ENCODE data around the gene F13A1.

Gene F13A1

DNA sequence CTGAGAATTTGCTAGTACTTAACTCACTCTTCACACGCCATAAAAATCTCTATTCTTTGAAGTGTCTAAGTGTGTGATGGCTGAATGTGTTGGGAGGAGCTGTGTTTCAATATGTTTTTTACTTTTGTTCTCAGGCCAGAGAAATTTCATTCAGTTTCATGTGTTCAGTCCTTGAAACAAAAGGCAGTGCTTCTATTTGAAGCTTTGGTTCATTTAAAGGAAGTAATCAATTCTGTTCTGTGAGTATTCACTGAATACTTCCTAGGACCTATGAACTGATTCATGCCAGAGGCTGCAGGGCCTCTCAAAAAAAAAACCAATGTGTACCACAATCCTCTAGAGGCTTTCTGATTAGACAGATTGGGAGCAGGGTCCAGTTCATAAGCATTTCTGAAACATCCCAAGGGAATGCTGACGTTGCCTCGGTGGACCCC lies 12.4 kb upstream of the F13A1 start:
- TF ChIP-seq, protein P1, sequence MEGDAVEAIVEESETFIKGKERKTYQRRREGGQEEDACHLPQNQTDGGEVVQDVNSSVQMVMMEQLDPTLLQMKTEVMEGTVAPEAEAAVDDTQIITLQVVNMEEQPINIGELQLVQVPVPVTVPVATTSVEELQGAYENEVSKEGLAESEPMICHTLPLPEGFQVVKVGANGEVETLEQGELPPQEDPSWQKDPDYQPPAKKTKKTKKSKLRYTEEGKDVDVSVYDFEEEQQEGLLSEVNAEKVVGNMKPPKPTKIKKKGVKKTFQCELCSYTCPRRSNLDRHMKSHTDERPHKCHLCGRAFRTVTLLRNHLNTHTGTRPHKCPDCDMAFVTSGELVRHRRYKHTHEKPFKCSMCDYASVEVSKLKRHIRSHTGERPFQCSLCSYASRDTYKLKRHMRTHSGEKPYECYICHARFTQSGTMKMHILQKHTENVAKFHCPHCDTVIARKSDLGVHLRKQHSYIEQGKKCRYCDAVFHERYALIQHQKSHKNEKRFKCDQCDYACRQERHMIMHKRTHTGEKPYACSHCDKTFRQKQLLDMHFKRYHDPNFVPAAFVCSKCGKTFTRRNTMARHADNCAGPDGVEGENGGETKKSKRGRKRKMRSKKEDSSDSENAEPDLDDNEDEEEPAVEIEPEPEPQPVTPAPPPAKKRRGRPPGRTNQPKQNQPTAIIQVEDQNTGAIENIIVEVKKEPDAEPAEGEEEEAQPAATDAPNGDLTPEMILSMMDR (IDR thresholded peaks at IDR 0.05; ENCODE audit: insufficient read depth, low read length, poor library complexity, severe bottlenecking): no peak
- H4K20me1 ChIP-seq (ENCODE audit: low read depth, low read length): no peaks in the 10 kb centered on the region
- peaks cover 31% of the 10 kb centered on the region for H3F3A ChIP-seq (ENCODE audit: insufficient read depth)
- H3K9me3 ChIP-seq (ENCODE audit: insufficient read depth, low read length): no peaks in the 10 kb centered on the region
- H3K36me3 ChIP-seq (ENCODE audit: low read length): no peaks in the 10 kb centered on the region
- H3K9me2 ChIP-seq (replicated peaks; ENCODE audit: insufficient read depth, low read length): no peaks in the 10 kb centered on the region
- no peak overlapping the region for H3K4me3 ChIP-seq (ENCODE audit: insufficient read depth, low read length, poor library complexity, severe bottlenecking)
- peak overlapping the region; percentile 89 for H3K27ac ChIP-seq (ENCODE audit: low read depth, low read length)
- peak overlapping the region; percentile 53 for H3K4me2 ChIP-seq (ENCODE audit: low read depth, low read length, poor library complexity, severe bottlenecking)
- no peaks in the 10 kb centered on the region for H3K27me3 ChIP-seq (ENCODE audit: low read length)
- H3K79me2 ChIP-seq (ENCODE audit: insufficient read depth, low read length): no peaks in the 10 kb centered on the region
- H2AFZ ChIP-seq (ENCODE audit: low read depth, low read length, severe bottlenecking): no peak overlapping the region
- peak overlapping the region; percentile 26 for H3K9ac ChIP-seq (ENCODE audit: low read length)

DNA sequence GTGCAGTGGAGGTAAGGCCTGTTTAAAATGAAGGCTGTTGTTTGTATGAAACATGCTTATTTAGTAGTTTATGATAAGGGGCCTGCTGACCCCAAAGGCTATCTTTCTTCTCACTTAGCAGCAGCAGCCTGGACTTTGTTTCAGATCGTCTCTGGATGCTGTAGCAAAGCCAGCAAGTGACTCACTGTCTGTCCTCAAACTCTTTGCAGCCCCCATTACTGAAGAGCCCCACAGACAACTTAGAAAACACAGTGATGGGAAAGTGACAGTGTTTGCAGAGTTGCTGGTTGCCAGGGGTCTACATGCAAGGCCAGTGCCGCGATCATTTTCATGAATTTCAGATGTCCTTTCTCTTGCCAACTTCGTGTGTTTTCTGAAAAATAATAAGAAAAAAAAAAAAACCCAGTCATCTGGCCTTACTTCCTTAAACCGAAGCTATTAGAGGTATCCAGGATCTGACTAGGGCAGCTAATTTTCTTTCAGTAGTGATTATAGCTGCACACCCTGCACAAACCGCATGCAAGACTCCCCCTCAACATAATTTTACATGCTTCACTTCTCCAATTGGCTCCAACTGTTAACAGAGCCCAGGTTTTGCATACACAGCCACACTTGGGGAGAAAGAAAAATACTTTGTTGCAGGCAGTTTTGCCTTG lies 11.6 kb upstream of the F13A1 start:
- Histone ChIP-seq H3K9me3 (ENCODE audit: insufficient read depth, low read length) (no peaks in the 10 kb centered on the region), H3K4me3 (ENCODE audit: insufficient read depth, low read length, poor library complexity, severe bottlenecking) (peak overlapping the region; percentile 13), H3K4me2 (ENCODE audit: low read depth, low read length, poor library complexity, severe bottlenecking) (peak overlapping the region; percentile 53), H3K9me2 (replicated peaks; ENCODE audit: insufficient read depth, low read length) (no peaks in the 10 kb centered on the region), H2AFZ (ENCODE audit: low read depth, low read length, severe bottlenecking) (peak overlapping the region; percentile 50), H3K27ac (ENCODE audit: low read depth, low read length) (peak overlapping the region; percentile 89), H3K9ac (ENCODE audit: low read length) (peak overlapping the region; percentile 43), H3K27me3 (ENCODE audit: low read length) (no peaks in the 10 kb centered on the region), H3K36me3 (ENCODE audit: low read length) (no peaks in the 10 kb centered on the region), H4K20me1 (ENCODE audit: low read depth, low read length) (no peaks in the 10 kb centered on the region), H3F3A (ENCODE audit: insufficient read depth) (peaks cover 31% of the 10 kb centered on the region), H3K79me2 (ENCODE audit: insufficient read depth, low read length) (no peaks in the 10 kb centered on the region)
- TF ChIP-seq, protein P1 (IDR thresholded peaks at IDR 0.05; ENCODE audit: insufficient read depth, low read length, poor library complexity, severe bottlenecking): no peak
- TF ChIP-seq EZH2phosphoT487 (conservative IDR thresholded peaks at IDR 0.05; ENCODE audit: low read length): no peak

DNA sequence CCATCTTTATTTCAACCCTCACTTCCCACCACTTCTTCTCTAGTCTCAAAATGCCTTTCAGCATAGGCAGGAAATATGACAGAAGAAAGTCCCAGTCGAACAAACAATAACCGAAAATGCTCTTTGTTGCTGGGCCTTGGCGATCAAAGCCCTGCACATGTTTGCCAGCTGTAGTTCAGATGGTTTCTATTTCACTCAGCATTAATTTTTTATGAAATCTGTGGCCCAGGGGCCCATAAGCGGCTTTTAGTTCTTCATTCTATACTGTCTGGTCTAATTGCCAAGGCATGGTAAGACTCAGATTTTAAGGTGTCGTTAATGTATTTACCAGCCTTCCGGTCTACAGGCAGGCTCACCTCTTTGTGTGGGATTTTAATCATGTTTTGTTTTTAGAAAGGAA lies 10.9 kb upstream of the F13A1 start:
- Histone ChIP-seq H3K4me2 (ENCODE audit: low read depth, low read length, poor library complexity, severe bottlenecking) (peak overlapping the region; percentile 53), H3K27ac (ENCODE audit: low read depth, low read length) (peak overlapping the region; percentile 89), H3K27me3 (ENCODE audit: low read length) (no peaks in the 10 kb centered on the region), H3K9ac (ENCODE audit: low read length) (peak overlapping the region; percentile 43), H3F3A (ENCODE audit: insufficient read depth) (peaks cover 31% of the 10 kb centered on the region), H2AFZ (ENCODE audit: low read depth, low read length, severe bottlenecking) (peak overlapping the region; percentile 50), H3K36me3 (ENCODE audit: low read length) (no peaks in the 10 kb centered on the region), H3K9me2 (replicated peaks; ENCODE audit: insufficient read depth, low read length) (no peaks in the 10 kb centered on the region), H3K4me3 (ENCODE audit: insufficient read depth, low read length, poor library complexity, severe bottlenecking) (peak overlapping the region; percentile 13), H3K9me3 (ENCODE audit: insufficient read depth, low read length) (no peaks in the 10 kb centered on the region), H3K79me2 (ENCODE audit: insufficient read depth, low read length) (no peaks in the 10 kb centered on the region), H4K20me1 (ENCODE audit: low read depth, low read length) (no peaks in the 10 kb centered on the region)
- no peak for TF ChIP-seq EZH2phosphoT487 (conservative IDR thresholded peaks at IDR 0.05; ENCODE audit: low read length)

DNA sequence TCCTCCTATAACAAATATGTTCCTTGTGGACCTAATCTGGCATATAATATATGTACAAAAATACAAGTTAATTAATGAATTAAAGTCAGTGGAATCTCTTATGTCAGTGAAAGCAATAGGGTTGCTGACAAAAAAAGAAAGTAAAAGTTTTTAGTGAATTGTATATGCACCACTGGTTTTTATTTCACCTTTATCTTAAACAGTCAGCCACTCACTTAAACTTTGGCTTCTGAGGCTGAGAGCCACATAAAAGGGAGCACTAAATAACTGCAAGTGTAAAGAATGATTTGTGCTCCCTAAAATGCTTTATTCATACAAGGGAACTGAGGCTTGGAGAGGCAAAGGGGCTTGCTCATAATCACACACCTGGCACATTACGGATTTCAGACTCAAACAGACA lies 9.9 kb upstream of the F13A1 start:
- no peaks in the 10 kb centered on the region for H3K9me3 ChIP-seq (ENCODE audit: insufficient read depth, low read length)
- H3K79me2 ChIP-seq (ENCODE audit: insufficient read depth, low read length): no peaks in the 10 kb centered on the region
- H3K9ac ChIP-seq (ENCODE audit: low read length): peak overlapping the region; percentile 43
- no peaks in the 10 kb centered on the region for H3K9me2 ChIP-seq (replicated peaks; ENCODE audit: insufficient read depth, low read length)
- no peaks in the 10 kb centered on the region for H4K20me1 ChIP-seq (ENCODE audit: low read depth, low read length)
- H3K4me2 ChIP-seq (ENCODE audit: low read depth, low read length, poor library complexity, severe bottlenecking): peak overlapping the region; percentile 53
- peak overlapping the region; percentile 50 for H2AFZ ChIP-seq (ENCODE audit: low read depth, low read length, severe bottlenecking)
- H3K4me3 ChIP-seq (ENCODE audit: insufficient read depth, low read length, poor library complexity, severe bottlenecking): no peak overlapping the region
- no peaks in the 10 kb centered on the region for H3K27me3 ChIP-seq (ENCODE audit: low read length)
- no peaks in the 10 kb centered on the region for H3K36me3 ChIP-seq (ENCODE audit: low read length)
- H3F3A ChIP-seq (ENCODE audit: insufficient read depth): peaks cover 31% of the 10 kb centered on the region
- no peak for TF ChIP-seq EZH2phosphoT487 (conservative IDR thresholded peaks at IDR 0.05; ENCODE audit: low read length)
- TF ChIP-seq, protein P1 (IDR thresholded peaks at IDR 0.05; ENCODE audit: insufficient read depth, low read length, poor library complexity, severe bottlenecking): no peak
- H3K27ac ChIP-seq (ENCODE audit: low read depth, low read length): peak overlapping the region; percentile 89
